ENCODE measurements around the gene DERL2. TPM values are rescaled to one million over a fixed set of nuclear protein-coding genes. Genes with fewer than 3 reads are reported as not detected.

DERL2 gene
- total and polyA plus RNA-seq, 8 donors, result 5.8 to 65.4 (median 43.7) TPM

DNA sequence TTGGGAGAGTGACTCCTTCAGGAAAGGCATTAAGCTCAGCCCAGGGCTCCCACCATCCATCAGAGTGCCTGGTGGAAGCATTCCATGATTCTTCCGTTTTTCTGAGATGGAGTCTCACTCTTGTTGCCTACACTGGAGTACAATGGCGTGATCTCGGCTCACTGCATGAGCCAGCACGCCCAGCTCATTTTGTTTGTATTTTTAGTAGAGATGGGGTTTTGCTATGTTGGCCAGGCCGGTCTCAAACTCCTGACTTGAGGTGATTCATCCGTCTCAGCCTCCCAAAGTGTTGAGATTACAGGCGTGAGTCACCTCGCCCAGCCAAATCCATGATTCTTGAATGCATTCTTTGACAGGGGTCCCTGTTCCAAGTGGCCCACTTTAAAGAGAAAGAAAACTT, 23.5 kb upstream of the DERL2 start:
- Histone ChIP-seq H3K27me3 (no peaks in the 10 kb centered on the region), H3K27ac (no peak overlapping the region), H3K36me3 (peaks cover 0 to 4% (median 3%) of the 10 kb centered on the region in 4 donors), H3K4me1 (no peaks in the 10 kb centered on the region), H3K9me3 (no peaks in the 10 kb centered on the region), H3K4me3 (no peak overlapping the region)
- DNase-seq, result no peak
- TF ChIP-seq POLR2A (IDR thresholded peaks at IDR 0.05), result no peak
- no peak for TF ChIP-seq EP300 (IDR thresholded peaks at IDR 0.05)
- TF ChIP-seq, protein P1, sequence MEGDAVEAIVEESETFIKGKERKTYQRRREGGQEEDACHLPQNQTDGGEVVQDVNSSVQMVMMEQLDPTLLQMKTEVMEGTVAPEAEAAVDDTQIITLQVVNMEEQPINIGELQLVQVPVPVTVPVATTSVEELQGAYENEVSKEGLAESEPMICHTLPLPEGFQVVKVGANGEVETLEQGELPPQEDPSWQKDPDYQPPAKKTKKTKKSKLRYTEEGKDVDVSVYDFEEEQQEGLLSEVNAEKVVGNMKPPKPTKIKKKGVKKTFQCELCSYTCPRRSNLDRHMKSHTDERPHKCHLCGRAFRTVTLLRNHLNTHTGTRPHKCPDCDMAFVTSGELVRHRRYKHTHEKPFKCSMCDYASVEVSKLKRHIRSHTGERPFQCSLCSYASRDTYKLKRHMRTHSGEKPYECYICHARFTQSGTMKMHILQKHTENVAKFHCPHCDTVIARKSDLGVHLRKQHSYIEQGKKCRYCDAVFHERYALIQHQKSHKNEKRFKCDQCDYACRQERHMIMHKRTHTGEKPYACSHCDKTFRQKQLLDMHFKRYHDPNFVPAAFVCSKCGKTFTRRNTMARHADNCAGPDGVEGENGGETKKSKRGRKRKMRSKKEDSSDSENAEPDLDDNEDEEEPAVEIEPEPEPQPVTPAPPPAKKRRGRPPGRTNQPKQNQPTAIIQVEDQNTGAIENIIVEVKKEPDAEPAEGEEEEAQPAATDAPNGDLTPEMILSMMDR (IDR thresholded peaks at IDR 0.05), result no peak
- TF ChIP-seq POLR2AphosphoS5 (IDR thresholded peaks at IDR 0.05), result no peak
- 73 to 83% (median 81%) methylated on average over 8 of the region's 8 CpGs for WGBS, 5 donors
- intact Hi-C loops (cut with DNase I; ENCODE audit: low total_unique reads), result no loop called here

DNA sequence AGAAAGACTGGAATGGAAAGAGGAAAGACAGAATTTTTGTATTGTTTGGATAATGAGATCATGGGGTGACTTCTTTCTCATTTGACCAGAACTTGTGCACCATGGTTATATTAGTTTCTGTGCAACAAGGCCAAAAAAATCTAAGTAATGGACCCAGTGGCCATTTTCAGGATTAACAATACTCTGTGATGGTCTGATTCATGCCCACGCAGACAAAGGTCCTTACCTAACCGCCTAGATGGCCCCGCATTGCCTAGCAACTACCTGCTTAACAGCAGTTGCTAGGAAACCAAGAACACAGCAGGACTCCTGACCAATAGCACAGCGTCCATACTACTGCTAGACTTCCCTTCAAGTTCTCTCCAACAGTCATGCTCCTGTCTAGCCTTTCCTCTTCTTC, 22.8 kb upstream of the DERL2 start:
- no peaks in the 10 kb centered on the region for H3K9me3 ChIP-seq
- H3K27me3 ChIP-seq, result no peaks in the 10 kb centered on the region
- no peaks in the 10 kb centered on the region for H3K4me1 ChIP-seq
- intact Hi-C loops (cut with DNase I; ENCODE audit: low total_unique reads), result no loop called here
- WGBS, 5 donors, result 16 to 35% (median 22%) methylated on average over 4 of the region's 4 CpGs
- TF ChIP-seq EP300 (IDR thresholded peaks at IDR 0.05), result no peak
- TF ChIP-seq POLR2AphosphoS5 (IDR thresholded peaks at IDR 0.05), result no peak
- TF ChIP-seq POLR2A (IDR thresholded peaks at IDR 0.05), result no peak
- TF ChIP-seq, protein P1 (IDR thresholded peaks at IDR 0.05), result no peak
- H3K36me3 ChIP-seq, result no peaks in the 10 kb centered on the region
- DNase-seq, result peak in 1 of 2 donors; percentile 65
- H3K4me3 ChIP-seq, result no peak overlapping the region
- no peak overlapping the region for H3K27ac ChIP-seq

DNA sequence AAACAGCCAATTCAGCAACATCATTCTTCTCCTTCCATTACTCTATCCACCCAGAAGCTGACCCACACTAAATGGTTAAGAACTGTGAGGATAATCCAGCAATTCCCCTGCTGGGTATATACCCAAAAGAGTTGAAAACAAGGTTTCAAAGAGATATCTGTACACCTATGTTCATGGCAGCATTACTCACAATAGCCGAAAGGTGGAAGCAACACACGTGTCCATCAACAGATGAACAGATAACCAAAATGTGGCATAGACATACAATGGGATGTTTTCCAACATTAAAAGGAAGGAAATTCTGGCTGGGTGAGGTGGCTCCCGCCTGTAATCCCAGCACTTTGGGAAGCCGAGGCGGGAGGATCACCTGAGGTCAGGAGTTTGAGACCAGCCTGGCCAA, 20.3 kb upstream of the DERL2 start:
- H3K4me3 ChIP-seq, result no peak overlapping the region
- H3K36me3 ChIP-seq, result no peaks in the 10 kb centered on the region
- TF ChIP-seq, protein P1 (IDR thresholded peaks at IDR 0.05), result no peak
- no peak for TF ChIP-seq POLR2AphosphoS5 (IDR thresholded peaks at IDR 0.05)
- no peak for TF ChIP-seq EP300 (IDR thresholded peaks at IDR 0.05)
- no peak for TF ChIP-seq POLR2A (IDR thresholded peaks at IDR 0.05)
- no peaks in the 10 kb centered on the region for H3K9me3 ChIP-seq
- H3K27me3 ChIP-seq, result peaks cover 0 to 13% (median 0%) of the 10 kb centered on the region in 3 donors
- H3K4me1 ChIP-seq, result peaks cover 0 to 3% (median 1%) of the 10 kb centered on the region in 4 donors
- DNase-seq, result no peak
- intact Hi-C loops (cut with DNase I; ENCODE audit: low total_unique reads), result no loop called here
- H3K27ac ChIP-seq, result no peak overlapping the region
- WGBS, 5 donors, result 88 to 94% (median 91%) methylated on average over 5 of the region's 5 CpGs

DNA sequence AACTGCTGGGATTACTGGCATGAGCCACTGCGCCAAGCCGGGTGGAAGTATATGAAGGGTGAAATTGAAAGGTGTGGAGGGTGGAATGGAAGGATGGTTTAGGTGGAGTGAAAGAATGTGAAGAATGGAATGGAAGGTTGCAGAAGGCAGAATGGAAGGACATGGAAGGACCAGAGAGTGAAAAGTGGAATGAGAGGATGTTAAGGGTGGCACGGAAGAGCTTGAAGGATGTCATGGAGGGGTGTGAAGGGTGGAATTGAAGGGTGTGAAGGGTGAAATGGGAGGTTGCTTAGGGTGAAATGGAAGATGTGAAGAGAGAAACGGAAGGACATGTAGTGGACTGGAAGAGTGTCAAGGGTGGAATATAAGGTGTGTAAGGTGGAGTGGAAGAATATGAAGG, 16.6 kb upstream of the DERL2 start:
- no peak overlapping the region for H3K4me3 ChIP-seq
- DNase-seq, result no peak

More for the DNA sequence above, 16.6 kb upstream of the DERL2 start:
- 94 to 97% (median 96%) methylated on average over 4 of the region's 4 CpGs for WGBS, 5 donors
- intact Hi-C loops (cut with DNase I; ENCODE audit: low total_unique reads), result no loop called here
- H3K9me3 ChIP-seq, result no peaks in the 10 kb centered on the region
- H3K36me3 ChIP-seq, result no peaks in the 10 kb centered on the region
- H3K27ac ChIP-seq, result no peak overlapping the region
- peaks cover 0 to 39% (median 24%) of the 10 kb centered on the region in 3 donors for H3K27me3 ChIP-seq
- no peak for TF ChIP-seq POLR2A (IDR thresholded peaks at IDR 0.05)
- no peak for TF ChIP-seq EP300 (IDR thresholded peaks at IDR 0.05)
- TF ChIP-seq POLR2AphosphoS5 (IDR thresholded peaks at IDR 0.05), result no peak
- TF ChIP-seq, protein P1 (IDR thresholded peaks at IDR 0.05), result no peak
- H3K4me1 ChIP-seq, result peaks cover 14 to 22% (median 19%) of the 10 kb centered on the region in 4 donors
